ENCODE results near the gene DEPP1. TPM values are rescaled to one million over a fixed set of nuclear protein-coding genes. Genes with fewer than 3 reads are reported as not detected.

DEPP1 gene
- total and polyA plus RNA-seq, 2 of the 13 experiments (the other 11 are each of a cell fraction or from before 2014, with no cell fraction given), result 14.8 to 270 TPM

GRCh38 chr10:44980309-44981171 lies 1.9 kb upstream of the DEPP1 start (continued):
- TF ChIP-seq KLF16 (CRISPR knock-in tag; IDR thresholded peaks at IDR 0.05) (peak in 1 of 2 experiments; percentile 75; a peak in 1 of 4 replicates), ZNF646 (CRISPR knock-in tag; IDR thresholded peaks at IDR 0.05) (no peak), ZBTB46 (CRISPR knock-in tag; IDR thresholded peaks at IDR 0.05; ENCODE audit: borderline replicate concordance) (no peak), NR3C1 (CRISPR knock-in tag; IDR thresholded peaks at IDR 0.05) (no peak), ZNF224 (CRISPR knock-in tag; IDR thresholded peaks at IDR 0.05) (0 out of 2 replicates have a peak, but pooled peaks have one; percentile 46), CHCHD3 (CRISPR knock-in tag; IDR thresholded peaks at IDR 0.05) (no peak), SUZ12 (IDR thresholded peaks at IDR 0.05; ENCODE audit: low read depth, low read length) (no peak), POGZ (CRISPR knock-in tag; IDR thresholded peaks at IDR 0.05) (no peak; the same call in 1 of the 2 replicates), EED (CRISPR knock-in tag; IDR thresholded peaks at IDR 0.05) (no peak), ZNF607 (CRISPR knock-in tag; IDR thresholded peaks at IDR 0.05; ENCODE audit: borderline replicate concordance) (no peak), NFE2L1 (CRISPR knock-in tag; IDR thresholded peaks at IDR 0.05; ENCODE audit: borderline replicate concordance) (no peak), ZNF260 (CRISPR knock-in tag; IDR thresholded peaks at IDR 0.05; ENCODE audit: borderline replicate concordance, low read depth) (no peak), SIX1 (CRISPR knock-in tag; IDR thresholded peaks at IDR 0.05; ENCODE audit: borderline replicate concordance) (peak; percentile 80)
- TF ChIP-seq, protein P1, sequence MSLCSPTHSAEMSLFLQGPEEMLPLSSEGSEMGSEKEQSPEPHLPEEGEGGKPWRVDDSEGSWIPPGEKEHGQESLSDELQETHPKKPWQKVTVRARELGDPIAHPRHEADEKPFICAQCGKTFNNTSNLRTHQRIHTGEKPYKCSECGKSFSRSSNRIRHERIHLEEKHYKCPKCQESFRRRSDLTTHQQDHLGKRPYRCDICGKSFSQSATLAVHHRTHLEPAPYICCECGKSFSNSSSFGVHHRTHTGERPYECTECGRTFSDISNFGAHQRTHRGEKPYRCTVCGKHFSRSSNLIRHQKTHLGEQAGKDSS (CRISPR knock-in tag; IDR thresholded peaks at IDR 0.05; ENCODE audit: borderline replicate concordance, low read depth), result peak; percentile 60
- TF ChIP-seq, protein P2, sequence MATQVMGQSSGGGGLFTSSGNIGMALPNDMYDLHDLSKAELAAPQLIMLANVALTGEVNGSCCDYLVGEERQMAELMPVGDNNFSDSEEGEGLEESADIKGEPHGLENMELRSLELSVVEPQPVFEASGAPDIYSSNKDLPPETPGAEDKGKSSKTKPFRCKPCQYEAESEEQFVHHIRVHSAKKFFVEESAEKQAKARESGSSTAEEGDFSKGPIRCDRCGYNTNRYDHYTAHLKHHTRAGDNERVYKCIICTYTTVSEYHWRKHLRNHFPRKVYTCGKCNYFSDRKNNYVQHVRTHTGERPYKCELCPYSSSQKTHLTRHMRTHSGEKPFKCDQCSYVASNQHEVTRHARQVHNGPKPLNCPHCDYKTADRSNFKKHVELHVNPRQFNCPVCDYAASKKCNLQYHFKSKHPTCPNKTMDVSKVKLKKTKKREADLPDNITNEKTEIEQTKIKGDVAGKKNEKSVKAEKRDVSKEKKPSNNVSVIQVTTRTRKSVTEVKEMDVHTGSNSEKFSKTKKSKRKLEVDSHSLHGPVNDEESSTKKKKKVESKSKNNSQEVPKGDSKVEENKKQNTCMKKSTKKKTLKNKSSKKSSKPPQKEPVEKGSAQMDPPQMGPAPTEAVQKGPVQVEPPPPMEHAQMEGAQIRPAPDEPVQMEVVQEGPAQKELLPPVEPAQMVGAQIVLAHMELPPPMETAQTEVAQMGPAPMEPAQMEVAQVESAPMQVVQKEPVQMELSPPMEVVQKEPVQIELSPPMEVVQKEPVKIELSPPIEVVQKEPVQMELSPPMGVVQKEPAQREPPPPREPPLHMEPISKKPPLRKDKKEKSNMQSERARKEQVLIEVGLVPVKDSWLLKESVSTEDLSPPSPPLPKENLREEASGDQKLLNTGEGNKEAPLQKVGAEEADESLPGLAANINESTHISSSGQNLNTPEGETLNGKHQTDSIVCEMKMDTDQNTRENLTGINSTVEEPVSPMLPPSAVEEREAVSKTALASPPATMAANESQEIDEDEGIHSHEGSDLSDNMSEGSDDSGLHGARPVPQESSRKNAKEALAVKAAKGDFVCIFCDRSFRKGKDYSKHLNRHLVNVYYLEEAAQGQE (IDR thresholded peaks at IDR 0.05; ENCODE audit: borderline replicate concordance in 1 of 2, low read depth in 1 of 2, low read length in 2 of 2), result peak in 1 of 2 experiments; percentile 35; a peak in 1 of 4 replicates
